ENCODE measurements around the gene CRY1.
"Not testable (repeated sequence)": the region's sequence is repeated elsewhere in the genome, so short reads cannot be mapped to it uniquely, and the experiment has no call there.

Gene CRY1

DNA sequence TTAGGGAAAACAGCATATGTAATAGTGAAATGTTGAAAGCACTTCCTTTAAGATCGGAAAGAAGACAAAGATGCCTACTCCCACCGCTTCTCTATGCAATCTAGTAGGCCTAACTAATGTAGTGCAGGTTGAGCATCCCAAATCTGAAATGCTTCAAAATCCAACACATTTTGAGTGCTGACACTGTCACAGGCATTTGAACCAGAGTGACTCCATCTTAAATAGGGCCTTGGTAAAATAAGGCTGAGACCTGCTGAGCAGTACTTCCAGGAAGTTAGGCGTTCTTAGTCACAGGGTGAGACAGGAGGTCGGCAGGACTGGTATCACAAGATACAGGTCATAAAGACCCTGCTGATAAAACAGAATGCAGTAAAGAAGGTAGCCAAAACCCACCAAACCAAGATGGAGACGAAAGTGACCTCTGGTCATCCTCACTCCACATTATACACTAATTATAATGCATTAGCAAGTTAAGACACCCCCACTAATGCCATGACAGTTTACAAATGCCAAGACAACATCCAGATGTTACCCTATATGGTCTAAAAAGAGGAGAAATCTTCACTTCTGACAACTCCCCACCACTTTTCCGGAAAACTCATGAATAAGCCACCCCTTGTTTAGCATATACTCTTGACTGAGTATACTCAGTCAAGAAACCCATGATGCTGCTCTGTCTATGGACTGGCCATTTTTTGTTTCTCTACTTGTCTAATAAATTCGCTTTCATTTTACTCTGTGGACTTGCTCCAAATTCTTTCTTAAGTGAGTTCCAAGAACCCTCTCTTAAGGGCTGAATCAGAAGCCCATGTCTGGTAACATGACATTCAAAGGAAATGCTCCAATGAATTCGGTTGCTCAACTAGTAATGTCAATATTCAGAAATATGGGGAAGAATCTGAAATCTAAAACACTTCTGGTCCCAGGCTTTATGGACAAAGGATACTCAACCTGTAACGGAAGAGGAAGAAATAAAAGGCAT lies 59.3 kb downstream of the CRY1 start:
- H3K4me3 ChIP-seq (ENCODE audit: control insufficient read depth, low read depth, low read length): no peak overlapping the region
- TF ChIP-seq, protein P1, sequence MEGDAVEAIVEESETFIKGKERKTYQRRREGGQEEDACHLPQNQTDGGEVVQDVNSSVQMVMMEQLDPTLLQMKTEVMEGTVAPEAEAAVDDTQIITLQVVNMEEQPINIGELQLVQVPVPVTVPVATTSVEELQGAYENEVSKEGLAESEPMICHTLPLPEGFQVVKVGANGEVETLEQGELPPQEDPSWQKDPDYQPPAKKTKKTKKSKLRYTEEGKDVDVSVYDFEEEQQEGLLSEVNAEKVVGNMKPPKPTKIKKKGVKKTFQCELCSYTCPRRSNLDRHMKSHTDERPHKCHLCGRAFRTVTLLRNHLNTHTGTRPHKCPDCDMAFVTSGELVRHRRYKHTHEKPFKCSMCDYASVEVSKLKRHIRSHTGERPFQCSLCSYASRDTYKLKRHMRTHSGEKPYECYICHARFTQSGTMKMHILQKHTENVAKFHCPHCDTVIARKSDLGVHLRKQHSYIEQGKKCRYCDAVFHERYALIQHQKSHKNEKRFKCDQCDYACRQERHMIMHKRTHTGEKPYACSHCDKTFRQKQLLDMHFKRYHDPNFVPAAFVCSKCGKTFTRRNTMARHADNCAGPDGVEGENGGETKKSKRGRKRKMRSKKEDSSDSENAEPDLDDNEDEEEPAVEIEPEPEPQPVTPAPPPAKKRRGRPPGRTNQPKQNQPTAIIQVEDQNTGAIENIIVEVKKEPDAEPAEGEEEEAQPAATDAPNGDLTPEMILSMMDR (conservative IDR thresholded peaks at IDR 0.05; ENCODE audit: control insufficient read depth, insufficient read depth, low read depth, low read length): no peak
- DNase-seq (ENCODE audit: low read depth): peak; percentile 37

DNA sequence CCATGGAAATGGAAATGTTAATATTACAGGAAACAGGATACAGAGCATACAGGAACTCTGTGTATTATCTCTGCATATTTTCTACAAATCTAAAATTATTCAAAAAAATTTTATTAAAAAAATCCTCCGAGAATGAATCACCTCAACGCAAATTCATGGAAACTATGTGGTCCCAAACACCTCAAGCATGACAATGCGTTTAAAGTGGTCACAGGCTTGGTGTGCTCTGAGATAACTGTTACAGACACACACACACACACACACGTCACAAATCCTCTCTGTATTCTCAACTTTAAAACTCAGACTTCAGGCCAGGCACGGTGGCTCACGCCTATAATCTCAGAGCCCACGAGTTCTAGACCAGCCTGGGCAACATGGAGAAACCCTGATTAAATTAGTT lies 61.1 kb downstream of the CRY1 start:
- TF ChIP-seq, protein P1 (conservative IDR thresholded peaks at IDR 0.05; ENCODE audit: control insufficient read depth, insufficient read depth, low read depth, low read length): no peak
- DNase-seq (ENCODE audit: low read depth): no peak
- H3K4me3 ChIP-seq (ENCODE audit: control insufficient read depth, low read depth, low read length): no peak overlapping the region

DNA sequence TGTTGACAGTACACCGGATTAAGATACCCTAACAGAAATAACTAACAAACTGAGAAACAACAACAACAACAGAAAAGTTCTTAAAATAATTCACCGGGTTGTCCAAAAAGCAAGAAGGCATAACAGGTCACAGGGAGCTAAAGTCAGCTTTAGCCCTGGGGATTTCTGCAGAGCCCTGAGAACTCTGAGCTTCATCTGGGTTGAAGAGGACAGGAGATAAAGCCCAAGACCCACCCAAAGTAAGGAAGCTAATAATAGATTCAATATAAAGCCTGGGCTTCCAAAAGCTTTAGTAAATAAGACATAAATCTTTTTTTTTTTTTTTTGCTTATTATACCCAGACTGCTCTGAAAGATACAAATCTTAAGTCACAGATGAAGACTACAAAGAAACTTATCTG lies 62.3 kb downstream of the CRY1 start:
- DNase-seq (ENCODE audit: low read depth): no peak
- TF ChIP-seq, protein P1 (conservative IDR thresholded peaks at IDR 0.05; ENCODE audit: control insufficient read depth, insufficient read depth, low read depth, low read length): no peak
- no peak overlapping the region for H3K4me3 ChIP-seq (ENCODE audit: control insufficient read depth, low read depth, low read length)

DNA sequence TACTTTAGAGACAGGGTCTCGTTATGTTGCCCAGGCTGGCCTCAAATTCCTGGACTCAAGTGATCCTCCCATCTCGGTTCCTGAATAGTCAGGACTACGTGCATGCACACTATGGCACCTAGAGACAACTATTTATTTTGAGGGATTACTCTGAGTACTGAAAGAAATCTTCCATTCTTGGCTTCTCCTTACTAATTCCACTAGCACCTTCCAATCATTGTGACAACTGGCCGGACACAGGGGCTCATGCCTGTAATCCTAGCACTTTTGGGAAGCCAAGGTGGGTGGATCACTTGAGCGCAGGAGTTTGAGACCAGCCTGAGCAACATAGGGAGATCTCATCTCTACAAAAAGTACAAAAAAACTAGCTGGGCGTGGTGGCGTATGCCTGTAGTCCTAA lies 64.3 kb downstream of the CRY1 start:
- H3K4me3 ChIP-seq (ENCODE audit: control insufficient read depth, low read depth, low read length): no peak overlapping the region
- no peak for DNase-seq (ENCODE audit: low read depth)
- TF ChIP-seq, protein P1 (conservative IDR thresholded peaks at IDR 0.05; ENCODE audit: control insufficient read depth, insufficient read depth, low read depth, low read length): no peak

DNA sequence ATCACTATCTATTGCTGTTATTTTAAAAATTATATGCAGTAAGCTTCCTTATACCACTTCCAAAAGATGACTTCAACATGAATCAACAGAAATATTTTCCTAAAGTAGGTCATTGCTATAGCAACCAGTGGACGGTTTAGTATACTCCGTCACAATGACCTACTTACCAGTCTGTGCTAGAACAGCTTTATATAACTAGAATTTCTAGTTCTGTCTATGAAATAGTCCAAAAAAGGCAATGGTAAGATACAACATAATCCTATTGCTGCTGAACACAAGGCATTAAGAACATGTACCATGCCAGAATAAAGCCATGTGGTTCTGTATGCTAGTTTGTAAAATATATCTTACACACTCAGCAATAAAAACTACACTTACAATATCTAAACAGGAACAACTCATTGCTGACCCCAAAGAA lies 65.7 kb downstream of the CRY1 start:
- DNase-seq (ENCODE audit: low read depth): peak; percentile 94
- no peak overlapping the region for H3K4me3 ChIP-seq (ENCODE audit: control insufficient read depth, low read depth, low read length)
- TF ChIP-seq, protein P1 (conservative IDR thresholded peaks at IDR 0.05; ENCODE audit: control insufficient read depth, insufficient read depth, low read depth, low read length): no peak

DNA sequence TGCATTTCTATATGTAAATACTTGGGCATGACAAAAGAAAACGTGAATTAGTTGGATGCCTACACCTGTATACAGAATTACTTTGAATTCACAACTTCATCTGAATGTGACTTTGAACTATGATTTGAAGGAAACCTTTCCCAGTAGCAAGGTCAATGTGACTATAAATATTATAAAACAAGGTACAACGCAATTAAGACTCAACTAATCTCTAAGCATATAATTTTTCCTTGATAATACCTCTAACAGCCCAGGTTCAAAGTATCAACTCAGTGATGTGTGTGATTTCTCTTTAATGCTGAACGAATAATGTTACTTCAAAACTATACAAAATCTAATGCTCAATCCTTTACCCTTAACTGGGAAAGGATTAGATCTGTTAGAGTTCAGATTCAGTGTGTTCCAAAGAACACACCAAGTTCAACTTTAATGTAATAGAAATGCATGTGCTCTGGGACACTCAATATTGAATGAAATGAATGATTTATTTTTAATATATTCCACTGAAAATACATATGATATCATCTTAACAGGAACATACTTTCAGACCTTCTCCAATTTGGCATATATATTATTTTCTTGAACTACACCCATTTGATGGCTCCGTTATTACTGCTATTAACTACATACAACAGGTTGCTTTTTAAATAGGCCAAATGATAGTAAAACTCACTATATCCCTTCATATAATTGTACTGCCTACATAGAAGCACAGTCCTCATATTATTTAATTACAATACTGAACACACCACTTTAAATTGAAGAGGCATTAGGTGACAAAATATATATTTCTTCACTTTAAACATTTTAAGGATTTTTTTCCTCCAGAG lies 66.3 kb downstream of the CRY1 start:
- TF ChIP-seq, protein P1 (conservative IDR thresholded peaks at IDR 0.05; ENCODE audit: control insufficient read depth, insufficient read depth, low read depth, low read length): no peak
- no peak overlapping the region for H3K4me3 ChIP-seq (ENCODE audit: control insufficient read depth, low read depth, low read length)
- DNase-seq (ENCODE audit: low read depth): no peak

DNA sequence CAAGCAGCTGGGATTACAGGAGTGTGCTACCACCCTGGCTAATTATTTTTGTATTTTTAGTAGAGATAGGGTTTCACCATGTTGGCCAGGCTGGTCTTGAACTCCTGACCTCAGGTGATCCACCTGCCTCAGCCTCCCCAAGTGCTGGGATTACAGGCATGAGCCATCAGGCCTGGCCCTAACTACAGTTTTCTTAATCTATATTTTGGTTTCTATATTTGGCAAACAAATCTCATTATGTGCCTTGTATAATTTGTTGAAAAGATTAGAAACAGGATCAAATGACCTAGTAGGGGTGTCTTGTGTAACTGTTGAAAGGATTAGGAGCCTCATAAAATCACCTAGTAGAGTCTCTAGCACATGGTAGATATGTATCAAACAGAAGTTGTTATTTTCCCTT lies 67.0 kb downstream of the CRY1 start:
- DNase-seq (ENCODE audit: low read depth); H3K4me3 ChIP-seq (ENCODE audit: control insufficient read depth, low read depth, low read length): not testable (repeated sequence)

Measured in fibroblast of mammary gland (primary cell).